ENCODE measurements around the gene COG4.

GRCh38 chr16:70490261-70490660, 33.1 kb downstream of the COG4 start:
- TF ChIP-seq EP300 (IDR thresholded peaks at IDR 0.05) (no peak), CHD2 (IDR thresholded peaks at IDR 0.05; ENCODE audit: low read length, partially characterized antibody) (no peak), USF2 (IDR thresholded peaks at IDR 0.05) (no peak), CTCF (IDR thresholded peaks at IDR 0.05) (no peak), POLR2A (IDR thresholded peaks at IDR 0.05; ENCODE audit: low read length) (no peak)

Measured in A549 (cell line).